ENCODE measurements around the gene MOSPD2.

GRCh38 chrX:14873676-14874049, 442 bp downstream of the MOSPD2 start:
- TF ChIP-seq CTCF (IDR thresholded peaks at IDR 0.05) (no peak), POLR2A (IDR thresholded peaks at IDR 0.05) (no peak), EP300 (IDR thresholded peaks at IDR 0.05) (no peak)

All from tibial nerve (tissue), 4 donors.